HAP-1 (cell line): ENCODE data around the gene C6orf15.
A peak's percentile ranks its signal among the peaks of the same experiment; 100 is the strongest.

Experiments used
- DNase-seq, 2 experiments: peaks; one replicate each; pipeline ENCODE4 v3.0.0-alpha.2; 2016 to 2020; ENCODE audit warnings: low spot score in 2 of 2
- H3K27me3 ChIP-seq: fragments of 250-450 bp; sonication (Bioruptor Pico); 2 replicates; pipeline ENCODE4 v1.5.1; 2020; ENCODE audit warnings: low read depth, mild to moderate bottlenecking, moderate library complexity
- H3K36me3 ChIP-seq: fragments of 250-450 bp; sonication (Bioruptor Pico); replicated peaks from 2 replicates; pipeline ENCODE4 v1.5.1; 2020; ENCODE audit warnings: mild to moderate bottlenecking
- H3K4me1 ChIP-seq: fragments of 250-450 bp; sonication (Bioruptor Pico); 2 replicates; pipeline ENCODE4 v1.5.1; 2020; ENCODE audit warnings: mild to moderate bottlenecking
- H3K4me3 ChIP-seq: fragments of 250-450 bp; sonication (Bioruptor Pico); 2 replicates; pipeline ENCODE4 v1.5.1; 2020; ENCODE audit warnings: mild to moderate bottlenecking, moderate library complexity
- H3K9me3 ChIP-seq: fragments of 250-450 bp; sonication (Bioruptor Pico); 2 replicates; pipeline ENCODE4 v1.5.1; 2020; ENCODE audit warnings: mild to moderate bottlenecking, moderate library complexity
- in situ Hi-C: fragments of 300-500 bp; cut with MboI; formaldehyde crosslinking; loops from 3 replicates; pipeline ENCODE4 v1.14.3; 2020; ENCODE audit warnings: low sequenced_read_pairs, inconsistent platforms, mixed read lengths

C6orf15 gene

DNA sequence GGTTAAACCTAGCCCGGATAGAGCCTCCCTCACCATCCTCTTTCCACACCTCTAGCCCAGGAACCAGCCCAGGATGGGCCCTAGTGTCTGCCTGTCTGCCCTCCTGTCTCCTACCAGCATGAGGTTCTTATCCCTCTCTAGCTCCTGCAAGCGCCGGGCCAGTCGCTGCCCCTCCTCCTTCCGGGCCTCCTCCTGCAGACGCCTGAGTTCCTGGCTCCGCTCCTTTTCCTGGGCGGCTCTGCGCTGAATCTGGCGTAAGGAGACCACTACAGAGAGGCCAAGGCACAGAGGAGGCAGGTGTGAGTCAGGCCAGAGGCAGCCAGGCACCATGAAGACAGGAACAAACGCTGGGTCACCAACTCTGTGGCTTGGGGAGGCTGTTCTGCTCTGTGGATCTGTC lies 30.8 kb upstream of the C6orf15 start:
- Histone ChIP-seq H3K4me1 (no peaks in the 10 kb centered on the region), H3K4me3 (no peak overlapping the region), H3K9me3 (no peaks in the 10 kb centered on the region), H3K27me3 (no peaks in the 10 kb centered on the region), H3K36me3 (peaks cover 16% of the 10 kb centered on the region)
- DNase-seq, result no peak
- in situ Hi-C loops, result no loop called here

GRCh38 chr6:31142361-31142761 lies 30.0 kb upstream of the C6orf15 start:
- no peak overlapping the region for H3K4me3 ChIP-seq
- H3K27me3 ChIP-seq, result no peaks in the 10 kb centered on the region
- peaks cover 16% of the 10 kb centered on the region for H3K36me3 ChIP-seq
- peaks cover 3% of the 10 kb centered on the region for H3K4me1 ChIP-seq
- in situ Hi-C loops, result no loop called here
- no peaks in the 10 kb centered on the region for H3K9me3 ChIP-seq
- DNase-seq, result peak in 1 of 2 experiments; percentile 46

GRCh38 chr6:31140643-31141042 lies 28.3 kb upstream of the C6orf15 start:
- no peaks in the 10 kb centered on the region for H3K9me3 ChIP-seq
- H3K4me3 ChIP-seq, result no peak overlapping the region
- in situ Hi-C loops, result no loop called here
- H3K36me3 ChIP-seq, result peaks cover 16% of the 10 kb centered on the region
- no peaks in the 10 kb centered on the region for H3K27me3 ChIP-seq
- no peak for DNase-seq
- peaks cover 3% of the 10 kb centered on the region for H3K4me1 ChIP-seq

DNA sequence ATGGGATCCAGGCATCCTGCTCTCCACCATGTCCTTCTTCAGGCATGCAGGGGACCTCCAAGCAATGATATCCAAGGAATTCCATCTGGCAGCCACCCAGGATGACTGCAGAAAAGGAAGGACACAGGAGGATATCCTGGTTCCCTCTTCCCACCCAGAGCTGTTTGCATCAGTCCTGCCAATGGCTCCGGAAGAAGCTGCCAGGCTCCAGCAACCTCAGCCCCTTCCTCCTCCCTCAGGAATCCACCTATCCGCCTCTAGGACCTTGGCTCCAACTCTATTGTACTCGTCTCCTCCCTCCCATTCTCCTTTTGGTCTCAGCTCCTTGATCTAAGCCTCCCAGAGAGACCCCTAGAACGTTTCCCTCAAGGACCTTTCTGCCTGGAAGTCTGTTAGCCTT lies 27.2 kb upstream of the C6orf15 start:
- no peak for DNase-seq
- Histone ChIP-seq H3K4me1 (peaks cover 3% of the 10 kb centered on the region), H3K27me3 (no peaks in the 10 kb centered on the region), H3K4me3 (no peak overlapping the region), H3K9me3 (no peaks in the 10 kb centered on the region), H3K36me3 (peaks cover 16% of the 10 kb centered on the region)
- in situ Hi-C loops, result loop anchor here (5.0 kb wide), 2 partner anchors 53 to 228 kb away; no protein-coding TSS in a partner anchor

DNA sequence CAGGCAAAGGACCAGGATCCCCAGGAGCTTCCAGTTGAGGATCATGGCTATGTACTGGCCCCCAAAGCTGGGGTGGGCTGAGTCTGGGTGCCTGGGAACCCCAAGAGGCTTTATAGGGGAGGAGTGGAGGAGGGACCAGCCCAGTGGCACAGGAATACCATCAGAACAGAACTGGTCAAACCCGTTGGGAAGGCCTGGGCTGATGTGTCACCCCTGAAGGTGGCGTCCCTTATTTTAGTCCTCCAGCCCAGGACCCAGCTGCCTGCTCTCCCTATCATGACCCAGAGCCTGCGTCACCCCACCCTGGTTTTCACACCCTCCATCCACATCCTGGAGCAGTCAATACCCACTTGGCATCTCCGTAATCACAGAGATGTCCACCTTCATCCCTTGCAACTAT lies 26.6 kb upstream of the C6orf15 start, which contains the start of gene PSORS1C2:
Gene PSORS1C2, minus strand, starts transcription at position 85 of the 400 bp plus-strand sequence. Its CDS starts 40 bp downstream, at position 45.
- Histone ChIP-seq H3K4me1 (peaks cover 3% of the 10 kb centered on the region), H3K27me3 (no peaks in the 10 kb centered on the region), H3K36me3 (peaks cover 13% of the 10 kb centered on the region), H3K4me3 (no peak within 1 kb of the TSS), H3K9me3 (no peaks in the 10 kb centered on the region)
- in situ Hi-C loops, result loop anchor here (5.0 kb wide), 2 partner anchors 53 to 228 kb away; no protein-coding TSS in a partner anchor
- no peak for DNase-seq

GRCh38 chr6:31135710-31136109 lies 23.3 kb upstream of the C6orf15 start:
- H3K36me3 ChIP-seq, result no peaks in the 10 kb centered on the region
- H3K9me3 ChIP-seq, result no peaks in the 10 kb centered on the region
- no peaks in the 10 kb centered on the region for H3K27me3 ChIP-seq
- peaks cover 10% of the 10 kb centered on the region for H3K4me1 ChIP-seq
- in situ Hi-C loops, result loop anchor here (5.0 kb wide), 2 partner anchors 57 to 232 kb away; no protein-coding TSS in a partner anchor
- no peak for DNase-seq
- H3K4me3 ChIP-seq, result no peak overlapping the region

DNA sequence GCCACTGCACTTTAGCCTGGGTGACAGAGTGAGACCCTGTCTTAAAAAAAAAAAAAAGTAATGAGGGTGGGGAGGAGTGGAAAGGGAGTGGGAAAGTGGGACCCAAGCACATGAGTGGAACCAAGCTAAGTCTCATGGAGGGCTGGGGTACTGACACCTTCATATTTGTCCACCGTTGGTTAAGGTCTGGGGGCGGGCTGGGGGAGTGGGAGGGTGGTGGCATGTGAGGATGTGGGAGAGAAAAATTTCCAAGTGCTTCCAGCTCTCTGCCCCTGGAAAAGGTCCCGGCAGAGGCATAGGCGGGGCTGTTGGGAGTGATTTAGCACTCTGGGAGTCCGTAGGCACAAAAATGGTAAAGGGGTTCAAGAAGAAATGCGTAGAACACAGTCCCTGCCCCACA lies 20.4 kb upstream of the C6orf15 start:
- in situ Hi-C loops, result no loop called here
- H3K4me1 ChIP-seq, result peaks cover 10% of the 10 kb centered on the region
- DNase-seq, result no peak
- no peaks in the 10 kb centered on the region for H3K9me3 ChIP-seq
- H3K27me3 ChIP-seq, result no peaks in the 10 kb centered on the region
- no peaks in the 10 kb centered on the region for H3K36me3 ChIP-seq
- H3K4me3 ChIP-seq, result no peak overlapping the region

GRCh38 chr6:31131595-31131994 lies 19.2 kb upstream of the C6orf15 start:
- H3K36me3 ChIP-seq, result no peaks in the 10 kb centered on the region
- H3K9me3 ChIP-seq, result no peaks in the 10 kb centered on the region
- in situ Hi-C loops, result no loop called here
- no peak overlapping the region for H3K4me3 ChIP-seq
- H3K27me3 ChIP-seq, result no peaks in the 10 kb centered on the region
- peak; percentile 78 to 94 for DNase-seq
- peaks cover 8% of the 10 kb centered on the region for H3K4me1 ChIP-seq

GRCh38 chr6:31130751-31131150 lies 18.4 kb upstream of the C6orf15 start:
- H3K27me3 ChIP-seq, result no peaks in the 10 kb centered on the region
- DNase-seq, result no peak
- in situ Hi-C loops, result no loop called here
- H3K36me3 ChIP-seq, result no peaks in the 10 kb centered on the region
- no peaks in the 10 kb centered on the region for H3K9me3 ChIP-seq
- no peak overlapping the region for H3K4me3 ChIP-seq
- peaks cover 8% of the 10 kb centered on the region for H3K4me1 ChIP-seq

GRCh38 chr6:31129130-31129529 lies 16.8 kb upstream of the C6orf15 start:
- in situ Hi-C loops, result no loop called here
- DNase-seq, result no peak
- no peaks in the 10 kb centered on the region for H3K9me3 ChIP-seq
- H3K27me3 ChIP-seq, result no peaks in the 10 kb centered on the region
- H3K4me3 ChIP-seq, result no peak overlapping the region
- H3K36me3 ChIP-seq, result no peaks in the 10 kb centered on the region
- H3K4me1 ChIP-seq, result peaks cover 8% of the 10 kb centered on the region

- Histone ChIP-seq H3K9me3 (no peaks in the 10 kb centered on the region), H3K27me3 (no peaks in the 10 kb centered on the region), H3K4me3 (no peak overlapping the region), H3K36me3 (no peaks in the 10 kb centered on the region), H3K4me1 (peaks cover 8% of the 10 kb centered on the region)
- in situ Hi-C loops, result no loop called here
- peak; percentile 57 to 86 for DNase-seq
Observed at GRCh38 chr6:31128093-31128676, 15.8 kb upstream of the C6orf15 start.

DNA sequence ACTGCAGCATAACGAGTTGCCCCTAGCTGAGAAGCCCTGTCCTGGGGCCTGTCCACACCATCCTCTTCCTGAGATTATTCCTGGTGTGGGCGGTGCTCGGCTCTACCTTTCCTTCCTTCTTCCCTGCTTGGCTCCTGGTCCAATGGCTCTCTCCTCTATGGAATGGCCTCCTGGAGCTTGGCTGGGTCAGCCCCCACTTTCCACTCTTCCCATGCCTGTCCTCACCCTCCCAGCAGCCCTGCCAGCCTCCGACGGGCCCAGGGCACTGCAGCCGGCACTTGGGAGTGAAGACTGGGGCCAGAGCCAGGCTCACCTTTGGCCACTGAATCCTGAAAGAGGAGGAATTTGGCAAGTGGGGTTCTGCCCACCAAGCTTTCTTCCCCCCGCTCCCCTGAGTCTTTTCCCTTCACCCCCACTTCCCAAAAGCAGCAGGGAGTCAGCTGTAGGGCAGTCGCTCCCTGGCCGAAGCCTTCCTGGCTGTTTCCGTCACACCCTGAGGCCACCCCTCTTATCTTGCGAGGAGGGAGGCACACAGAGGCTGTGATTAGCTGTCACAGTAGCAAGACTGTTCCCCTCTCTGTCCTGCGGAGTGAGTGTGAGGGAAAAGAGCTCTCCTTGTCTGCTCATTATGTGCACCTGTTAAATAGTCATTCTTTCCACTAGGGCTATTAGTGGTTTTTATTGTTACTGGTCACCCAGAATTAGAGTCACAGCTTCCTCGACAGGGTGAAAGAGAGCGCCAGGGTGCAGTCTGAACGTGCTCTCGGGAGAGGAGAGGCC lies 14.2 kb upstream of the C6orf15 start:
- no peaks in the 10 kb centered on the region for H3K9me3 ChIP-seq
- DNase-seq, result no peak
- H3K36me3 ChIP-seq, result no peaks in the 10 kb centered on the region
- in situ Hi-C loops, result no loop called here
- H3K27me3 ChIP-seq, result no peaks in the 10 kb centered on the region
- peaks cover 1% of the 10 kb centered on the region for H3K4me1 ChIP-seq
- no peak overlapping the region for H3K4me3 ChIP-seq

GRCh38 chr6:31125586-31126363 lies 13.4 kb upstream of the C6orf15 start:
- no peaks in the 10 kb centered on the region for H3K9me3 ChIP-seq
- DNase-seq, result no peak
- no peaks in the 10 kb centered on the region for H3K27me3 ChIP-seq
- in situ Hi-C loops, result no loop called here
- H3K4me3 ChIP-seq, result no peak overlapping the region
- H3K4me1 ChIP-seq, result no peaks in the 10 kb centered on the region; the same call in 1 of the 2 replicates
- H3K36me3 ChIP-seq, result no peaks in the 10 kb centered on the region

DNA sequence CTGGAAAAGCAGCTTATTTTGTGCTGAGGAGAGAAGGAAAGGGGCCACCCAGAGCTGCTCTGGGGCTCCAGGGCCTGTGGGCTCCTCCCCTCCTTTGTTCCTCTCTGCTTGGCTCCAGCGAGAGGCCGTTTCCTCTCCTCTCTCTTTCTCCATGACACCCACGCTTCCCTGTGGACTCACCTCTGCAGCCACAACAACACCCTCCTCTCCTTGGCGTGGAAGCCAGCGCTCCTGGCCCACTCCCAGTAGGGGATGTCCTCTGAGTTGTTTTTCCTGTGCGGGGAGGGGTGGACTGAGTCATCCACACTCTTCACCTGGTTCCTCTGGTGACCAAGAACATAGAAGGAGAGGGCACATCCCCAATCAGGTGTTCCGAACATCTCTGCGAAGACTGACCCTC lies 12.8 kb upstream of the C6orf15 start:
- DNase-seq, result no peak
- no peaks in the 10 kb centered on the region; the same call in 1 of the 2 replicates for H3K4me1 ChIP-seq
- H3K27me3 ChIP-seq, result no peaks in the 10 kb centered on the region
- no peaks in the 10 kb centered on the region for H3K36me3 ChIP-seq
- H3K9me3 ChIP-seq, result no peaks in the 10 kb centered on the region
- in situ Hi-C loops, result no loop called here
- H3K4me3 ChIP-seq, result no peak overlapping the region
